Adipose tissue (tissue), 3 donors: Measurements from ENCODE around the gene ZNFX1. TPM values are rescaled to one million over a fixed set of nuclear protein-coding genes. Genes with fewer than 3 reads are reported as not detected.
"Not testable (repeated sequence)": the region's sequence is repeated elsewhere in the genome, so short reads cannot be mapped to it uniquely, and the experiment has no call there.

Source experiments
- H3K27ac ChIP-seq: one replicate; pipeline ENCODE4 v1.5.1; 2013; ENCODE audit warnings: low read depth, low read length
- WGBS, 3 donors: extraction: QIAGEN DNeasy Blood & Tissue Kit; methylation state at CpG; one replicate each; pipeline ENCODE4 v1.1.7; 2013; 5-methylcytosine and 5-hydroxymethylcytosine counted together
- polyA plus RNA-seq, 3 donors: library from polyadenylated mRNA; stranded (reverse); fragments of 200-250 nt; gene quantifications; one replicate each; pipeline ENCODE4 v1.2.3, GENCODE V29; 2013
- donor health status: healthy with polysubstance abuse.
- donor health status: Bipolar disorder and iron deficiency.
- donor health status: healthy.

The ZNFX1 gene
- polyA plus RNA-seq, 3 donors, result 5.1 to 16.3 (median 10.7) TPM

DNA sequence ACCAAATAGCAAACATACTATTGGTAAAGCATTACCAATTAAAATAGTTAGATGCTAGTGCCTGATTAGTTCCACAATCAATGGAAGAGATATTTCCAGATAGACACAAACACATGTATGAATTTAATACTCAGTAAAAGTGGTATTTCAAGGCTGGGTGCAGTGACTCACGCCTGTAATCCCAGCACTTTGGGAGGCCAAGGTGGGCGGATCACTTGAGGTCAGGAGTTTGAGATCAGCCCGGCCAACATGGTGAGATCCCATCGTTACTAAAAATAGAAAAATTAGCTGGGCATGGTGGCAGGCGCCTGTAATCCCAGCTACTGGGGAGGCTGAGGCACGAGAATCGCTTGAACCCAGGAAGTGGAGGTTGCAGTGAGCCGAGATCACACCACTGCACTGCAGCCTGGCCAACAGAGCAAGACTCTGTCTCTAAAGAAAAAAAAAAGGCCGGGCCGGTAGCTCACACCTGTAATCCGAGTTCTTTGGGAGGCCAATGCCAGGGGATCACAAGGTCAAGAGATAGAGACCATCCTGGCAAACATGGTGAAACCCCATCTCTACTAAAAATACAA, 84.8 kb downstream of the ZNFX1 start:
- 75 to 88% (median 82%) methylated on average over 11 of the region's 11 CpGs for WGBS, 3 donors
- not testable (repeated sequence) for H3K27ac ChIP-seq

Other genes starting within 250 kb of the ZNFX1 start
- gene CSE1L, start 231.7 kb downstream of the ZNFX1 start, polyA plus RNA-seq, result 10 to 100 TPM; 14.2 to 27.6 (median 21.0) TPM
- 10 to 100 TPM; 32.0 to 44.1 (median 39.7) TPM for gene STAU1, start 89.7 kb downstream of the ZNFX1 start, polyA plus RNA-seq
- gene DDX27, start 58.6 kb downstream of the ZNFX1 start, polyA plus RNA-seq, result 10 to 100 TPM; 22.6 to 30.8 (median 30.5) TPM
- 1 to 10 TPM in 2 of 3 donors, under 1 TPM in 1; 0.64 to 4.2 (median 1.3) TPM for gene KCNB1, start 204.6 kb upstream of the ZNFX1 start, polyA plus RNA-seq